Esophagus muscularis mucosa (tissue), 4 donors: ENCODE measurements around the gene TMEM38B. TPM values are rescaled to one million over a fixed set of nuclear protein-coding genes. Genes with fewer than 3 reads are reported as not detected.

ENCODE experiments used
- DNase-seq: peaks from one replicate; pipeline ENCODE4 v3.0.0-alpha.2; 2017; ENCODE audit errors: extremely low spot score
- H3K27ac ChIP-seq, 4 donors: fragments of 200-600 bp; sonication (generic); replicated peaks in 1 of 4; 1 replicate in 3 of 4; 2 replicates in 1 of 4; pipeline ENCODE4 v1.5.1; 2016 to 2019; ENCODE audit warnings: mild to moderate bottlenecking in 1 of 4
- H3K27me3 ChIP-seq, 4 donors: fragments of 200-600 bp; sonication (generic); one replicate each; pipeline versions ENCODE4 v1.5.1 to v1.6.0; 2016 to 2019
- H3K36me3 ChIP-seq, 4 donors: fragments of 200-600 bp; sonication (generic); one replicate each; pipeline ENCODE4 v1.5.1; 2016 to 2019
- H3K4me1 ChIP-seq, 4 donors: fragments of 200-600 bp; sonication (generic); one replicate each; pipeline ENCODE4 v1.5.1; 2016 to 2019
- H3K4me3 ChIP-seq, 4 donors: fragments of 200-600 bp; sonication (generic); 1 replicate in 2 of 4; 2 replicates in 2 of 4; pipeline ENCODE4 v1.5.1; 2016 to 2019; ENCODE audit warnings: mild to moderate bottlenecking in 4 of 4, moderate library complexity in 1 of 4
- H3K9me3 ChIP-seq, 4 donors: fragments of 200-600 bp; sonication (generic); 1 replicate in 3 of 4; 2 replicates in 1 of 4; pipeline ENCODE4 v1.5.1; 2016 to 2019
- EP300 ChIP-seq: sonication (generic); formaldehyde crosslinking; IDR thresholded peaks from one replicate; pipeline ENCODE4 v1.6.1; 2017; ENCODE audit warnings: antibody characterized with exemption
- POLR2A ChIP-seq: fragments of 450-650 bp; IDR thresholded peaks from one replicate; pipeline ENCODE4 v1.6.1; 2017; ENCODE audit warnings: antibody characterized with exemption, moderate library complexity, mild to moderate bottlenecking, low read depth
- POLR2AphosphoS5 ChIP-seq, 2 donors: sonication (generic); formaldehyde crosslinking; IDR thresholded peaks; one replicate each; pipeline ENCODE4 v1.6.1; 2017; ENCODE audit warnings: antibody characterized with exemption in 2 of 2
- WGBS: methylation state at CpG from one replicate; pipeline ENCODE4 v1.1.5; 2018; 5-methylcytosine and 5-hydroxymethylcytosine counted together
- intact Hi-C: fragments of 100-400 bp; cut with DNase I; formaldehyde crosslinking; loops from one replicate; pipeline ENCODE4 v1.15.1; 2023
- total RNA-seq, 4 donors: library from RNA; depleted of rRNA; stranded (reverse); fragments of >200 nt; gene quantifications; one replicate each; pipeline versions ENCODE4 v1.1.0 to v1.2.1, GENCODE V29; 2016
- TF ChIP-seq, protein P1 (sequence below), 3 experiments: fragments of 200-600 bp in 2 of 3; fragments of 450-650 bp in 1 of 3; sonication (generic) in 2 of 3; IDR thresholded peaks; one replicate each; pipeline ENCODE4 v1.5.1; 2017 to 2019; ENCODE audit warnings: antibody characterized with exemption in 3 of 3, mild to moderate bottlenecking in 2 of 3, moderate library complexity in 1 of 3

TMEM38B gene
- total RNA-seq, 4 donors from 2014 or later: 8.0 to 15.1 (median 11.9) TPM

DNA sequence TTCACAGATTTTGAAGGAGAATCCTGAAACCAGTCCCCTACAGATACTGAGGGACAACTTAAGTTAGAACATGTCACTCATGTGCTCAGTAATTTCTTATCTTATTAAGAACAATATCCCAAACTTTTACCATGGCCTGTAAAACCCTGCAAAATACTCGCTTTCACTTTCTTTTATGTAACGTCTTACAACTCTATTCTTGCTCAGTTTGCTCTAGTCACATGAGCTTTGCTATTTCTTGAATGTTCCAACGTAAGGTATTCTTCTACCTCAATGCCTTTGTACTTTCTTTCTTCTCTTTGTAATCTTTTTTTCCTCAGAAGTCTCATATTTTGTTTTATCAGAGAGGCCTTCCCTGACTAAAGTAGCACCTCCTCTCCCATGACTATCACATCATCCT, 14.1 kb downstream of the TMEM38B start:
- Histone ChIP-seq H3K36me3 (peaks cover 0 to 17% (median 4%) of the 10 kb centered on the region in 4 donors), H3K4me1 (no peaks in the 10 kb centered on the region), H3K4me3 (no peak overlapping the region), H3K9me3 (no peaks in the 10 kb centered on the region), H3K27ac (no peak overlapping the region), H3K27me3 (no peaks in the 10 kb centered on the region)
- 84% methylated on average over 3 of the region's 3 CpGs for WGBS
- intact Hi-C loops: no loop called here
- DNase-seq: no peak
- TF ChIP-seq EP300 (no peak), POLR2AphosphoS5 (IDR thresholded peaks at IDR 0.05) (no peak), POLR2A (no peak)
- TF ChIP-seq, protein P1, sequence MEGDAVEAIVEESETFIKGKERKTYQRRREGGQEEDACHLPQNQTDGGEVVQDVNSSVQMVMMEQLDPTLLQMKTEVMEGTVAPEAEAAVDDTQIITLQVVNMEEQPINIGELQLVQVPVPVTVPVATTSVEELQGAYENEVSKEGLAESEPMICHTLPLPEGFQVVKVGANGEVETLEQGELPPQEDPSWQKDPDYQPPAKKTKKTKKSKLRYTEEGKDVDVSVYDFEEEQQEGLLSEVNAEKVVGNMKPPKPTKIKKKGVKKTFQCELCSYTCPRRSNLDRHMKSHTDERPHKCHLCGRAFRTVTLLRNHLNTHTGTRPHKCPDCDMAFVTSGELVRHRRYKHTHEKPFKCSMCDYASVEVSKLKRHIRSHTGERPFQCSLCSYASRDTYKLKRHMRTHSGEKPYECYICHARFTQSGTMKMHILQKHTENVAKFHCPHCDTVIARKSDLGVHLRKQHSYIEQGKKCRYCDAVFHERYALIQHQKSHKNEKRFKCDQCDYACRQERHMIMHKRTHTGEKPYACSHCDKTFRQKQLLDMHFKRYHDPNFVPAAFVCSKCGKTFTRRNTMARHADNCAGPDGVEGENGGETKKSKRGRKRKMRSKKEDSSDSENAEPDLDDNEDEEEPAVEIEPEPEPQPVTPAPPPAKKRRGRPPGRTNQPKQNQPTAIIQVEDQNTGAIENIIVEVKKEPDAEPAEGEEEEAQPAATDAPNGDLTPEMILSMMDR (IDR thresholded peaks at IDR 0.05): no peak

- intact Hi-C loops: no loop called here
Observed at GRCh38 chr9:105710638-105711037, 16.3 kb downstream of the TMEM38B start.

GRCh38 chr9:105711867-105712266, 17.5 kb downstream of the TMEM38B start:
- Histone ChIP-seq H3K27me3 (no peaks in the 10 kb centered on the region), H3K27ac (no peak overlapping the region), H3K9me3 (no peaks in the 10 kb centered on the region), H3K4me1 (no peaks in the 10 kb centered on the region), H3K36me3 (peaks cover 0 to 11% (median 4%) of the 10 kb centered on the region in 4 donors), H3K4me3 (no peak overlapping the region)
- TF ChIP-seq POLR2AphosphoS5 (IDR thresholded peaks at IDR 0.05) (no peak), EP300 (no peak), POLR2A (no peak)
- TF ChIP-seq, protein P1 (IDR thresholded peaks at IDR 0.05): no peak
- no peak for DNase-seq
- intact Hi-C loops: no loop called here
- WGBS: 84% methylated on average over 7 of the region's 7 CpGs

More at GRCh38 chr9:105710638-105711037, 16.3 kb downstream of the TMEM38B start:
- H3K9me3 ChIP-seq: no peaks in the 10 kb centered on the region
- no peak overlapping the region for H3K4me3 ChIP-seq
- no peak for DNase-seq
- no peaks in the 10 kb centered on the region for H3K4me1 ChIP-seq
- no peaks in the 10 kb centered on the region for H3K27me3 ChIP-seq
- WGBS: 90% methylated on average over 13 of the region's 13 CpGs
- TF ChIP-seq EP300 (no peak), POLR2AphosphoS5 (IDR thresholded peaks at IDR 0.05) (no peak), POLR2A (no peak)
- TF ChIP-seq, protein P1 (IDR thresholded peaks at IDR 0.05): no peak
- no peak overlapping the region for H3K27ac ChIP-seq
- H3K36me3 ChIP-seq: peaks cover 0 to 17% (median 4%) of the 10 kb centered on the region in 4 donors

GRCh38 chr9:105712297-105712696, 18.0 kb downstream of the TMEM38B start:
- intact Hi-C loops: no loop called here
- 67% methylated on average over 1 of the region's 1 CpG for WGBS

More at GRCh38 chr9:105712297-105712696, 18.0 kb downstream of the TMEM38B start:
- H3K4me3 ChIP-seq: no peak overlapping the region
- peaks cover 0 to 11% (median 4%) of the 10 kb centered on the region in 4 donors for H3K36me3 ChIP-seq
- no peak for DNase-seq
- H3K9me3 ChIP-seq: no peaks in the 10 kb centered on the region
- H3K27ac ChIP-seq: no peak overlapping the region
- TF ChIP-seq, protein P1 (IDR thresholded peaks at IDR 0.05): no peak
- TF ChIP-seq POLR2A (no peak), POLR2AphosphoS5 (IDR thresholded peaks at IDR 0.05) (no peak), EP300 (no peak)
- no peaks in the 10 kb centered on the region for H3K27me3 ChIP-seq
- no peaks in the 10 kb centered on the region for H3K4me1 ChIP-seq
